CMK (cell line): ENCODE measurements around the gene TMEM191C.
"Not testable (repeated sequence)": the region's sequence is repeated elsewhere in the genome, so short reads cannot be mapped to it uniquely, and the experiment has no call there.

Source experiments
- DNase-seq: peaks from one replicate; pipeline ENCODE4 v3.0.0-alpha.2; 2010; ENCODE audit warnings: low read depth

The TMEM191C gene

GRCh38 chr22:21473664-21474063, 6.5 kb downstream of the TMEM191C start:
- DNase-seq: not testable (repeated sequence)

- not testable (repeated sequence) for DNase-seq
These were observed 16.9 kb downstream of the TMEM191C start for GRCh38 chr22:21484039-21484438.

- not testable (repeated sequence) for DNase-seq
These were observed 20.5 kb downstream of the TMEM191C start for GRCh38 chr22:21487723-21488122.

- not testable (repeated sequence) for DNase-seq
These were observed 22.0 kb downstream of the TMEM191C start for GRCh38 chr22:21489149-21489680.

- not testable (repeated sequence) for DNase-seq
These were observed 23.4 kb downstream of the TMEM191C start for GRCh38 chr22:21490556-21490955.

- DNase-seq: not testable (repeated sequence)
These were observed 25.1 kb downstream of the TMEM191C start for GRCh38 chr22:21492271-21492670.

- not testable (repeated sequence) for DNase-seq
These were observed 26.9 kb downstream of the TMEM191C start for GRCh38 chr22:21493789-21494782.

GRCh38 chr22:21497984-21498383, 30.8 kb downstream of the TMEM191C start:
- not testable (repeated sequence) for DNase-seq

- DNase-seq: not testable (repeated sequence)
These were observed 31.3 kb downstream of the TMEM191C start for GRCh38 chr22:21498489-21498888.

- DNase-seq: not testable (repeated sequence)
These were observed 32.7 kb downstream of the TMEM191C start for GRCh38 chr22:21499623-21500506.

GRCh38 chr22:21510397-21510796, 43.2 kb downstream of the TMEM191C start:
- not testable (repeated sequence) for DNase-seq

- DNase-seq: not testable (repeated sequence)
These were observed 44.8 kb downstream of the TMEM191C start for GRCh38 chr22:21512022-21512421.

- not testable (repeated sequence) for DNase-seq
These were observed 46.9 kb downstream of the TMEM191C start for GRCh38 chr22:21514117-21514516.

GRCh38 chr22:21515234-21515633, 48.0 kb downstream of the TMEM191C start:
- DNase-seq: not testable (repeated sequence)

- DNase-seq: not testable (repeated sequence)
These were observed 49.3 kb downstream of the TMEM191C start for GRCh38 chr22:21516522-21516921.

GRCh38 chr22:21516970-21517764, 50.0 kb downstream of the TMEM191C start:
- not testable (repeated sequence) for DNase-seq
